A549 (cell line): ENCODE data around the gene KCNH6. TPM values are rescaled to one million over a fixed set of nuclear protein-coding genes. Genes with fewer than 3 reads are reported as not detected.

Experiments used
- ATAC-seq, 2 experiments: fragments of 200-7000 bp in 1 of 2; fragments of >200 bp in 1 of 2; cut with Nextera tagmentation in 1 of 2; cut with Tn5 transposase in 1 of 2; 3 replicates each; pipeline versions ENCODE4 v1.8.0 to v1.9.1; 2018 to 2020; ENCODE audit warnings: mild to moderate bottlenecking in 1 of 2, moderate library complexity in 1 of 2
- CTCF ChIA-PET: fragments of 300-600 bp; sonication (Branson Sonifier 250); formaldehyde crosslinking; extraction: SDS; loops from one replicate; lab custom pipeline; 2021; ENCODE audit warnings: antibody characterized with exemption, inconsistent platforms; lab: Yijun Ruan, JAX
- POLR2A ChIA-PET: fragments of 350-600 bp; formaldehyde crosslinking; extraction: SDS; loops from one replicate; lab custom pipeline; 2021; ENCODE audit warnings: antibody characterized with exemption, inconsistent platforms; lab: Yijun Ruan, JAX
- DNase-seq, 2 experiments: peaks; one replicate each; pipeline versions ENCODE4 v3.0.0 to v3.0.0-alpha.2; 2011 to 2016; ENCODE audit warnings: low read depth in 1 of 2, low spot score in 1 of 2
- FAIRE-seq: peaks from 2 replicates; lab custom pipeline; 2011; peaks lifted over from hg19 to GRCh38; lab: Jason Lieb, UNC
- H3K27ac ChIP-seq, 2 experiments: fragments of >200 bp; sonication (Bioruptor Twin); formaldehyde crosslinking; 3 replicates each; pipeline ENCODE4 v1.5.1; 2016 to 2017
- H3K4me1 ChIP-seq: fragments of >200 bp; sonication (Bioruptor Twin); formaldehyde crosslinking; 3 replicates; pipeline ENCODE4 v1.6.1; 2016
- H3K4me2 ChIP-seq: fragments of >200 bp; sonication (Bioruptor Twin); formaldehyde crosslinking; 3 replicates; pipeline ENCODE4 v1.6.1; 2016
- H3K4me3 ChIP-seq: fragments of >200 bp; sonication (Bioruptor Twin); formaldehyde crosslinking; 3 replicates; pipeline ENCODE4 v1.5.1; 2016
- H3K9me3 ChIP-seq: fragments of >200 bp; sonication (Bioruptor Twin); formaldehyde crosslinking; 3 replicates; pipeline ENCODE4 v1.6.1; 2016
- BHLHE40 ChIP-seq: IDR thresholded peaks from 2 replicates; pipeline ENCODE4 v1.6.1; 2012; ENCODE audit warnings: low read depth, low read length, inconsistent platforms
- CBX2 ChIP-seq: fragments of 200-600 bp; sonication (generic); IDR thresholded peaks from 2 replicates; pipeline ENCODE4 v1.6.1; 2016; ENCODE audit warnings: low read depth, mild to moderate bottlenecking, borderline replicate concordance
- CHD4 ChIP-seq: fragments of 200-600 bp; sonication (generic); IDR thresholded peaks from 2 replicates; pipeline ENCODE4 v1.6.1; 2016; ENCODE audit warnings: antibody characterized with exemption, mild to moderate bottlenecking, borderline replicate concordance
- ELK1 ChIP-seq: fragments of 150-350 bp; IDR thresholded peaks from 2 replicates; pipeline ENCODE4 v1.6.1; 2014; ENCODE audit warnings: low read depth, mild to moderate bottlenecking, low read length
- EP300 ChIP-seq, 2 experiments: fragments of >200 bp; sonication (Bioruptor Twin); formaldehyde crosslinking; IDR thresholded peaks; 2 replicates in 1 of 2; 3 replicates in 1 of 2; pipeline ENCODE4 v1.6.1; 2016 to 2017
- ESRRA ChIP-seq: fragments of 150-350 bp; IDR thresholded peaks from 2 replicates; pipeline ENCODE4 v1.6.1; 2014; ENCODE audit warnings: mild to moderate bottlenecking, low read length, borderline replicate concordance
- HDAC2 ChIP-seq: fragments of 200-600 bp; sonication (generic); IDR thresholded peaks from 2 replicates; pipeline ENCODE4 v1.6.1; 2016
- HOXA7 ChIP-seq: fragments of 250-450 bp; sonication (Bioruptor Pico); IDR thresholded peaks from 2 replicates; pipeline ENCODE4 v1.5.0; 2020; ENCODE audit warnings: mild to moderate bottlenecking, moderate library complexity
- HOXB5 ChIP-seq: fragments of 250-450 bp; sonication (Bioruptor Pico); IDR thresholded peaks from 2 replicates; pipeline ENCODE4 v1.5.0; 2020; ENCODE audit warnings: mild to moderate bottlenecking, moderate library complexity
- JUN ChIP-seq, 2 experiments: fragments of >200 bp; sonication (Bioruptor Twin); formaldehyde crosslinking; IDR thresholded peaks; 2 replicates in 1 of 2; 3 replicates in 1 of 2; pipeline ENCODE4 v1.6.1; 2016 to 2017
- JUNB ChIP-seq: fragments of >200 bp; sonication (Bioruptor Twin); formaldehyde crosslinking; IDR thresholded peaks from 2 replicates; pipeline ENCODE4 v1.6.1; 2016
- KDM1A ChIP-seq: fragments of 200-600 bp; sonication (generic); IDR thresholded peaks from 2 replicates; pipeline ENCODE4 v1.6.1; 2016; ENCODE audit warnings: low read depth, mild to moderate bottlenecking
- KDM5A ChIP-seq: fragments of 200-600 bp; sonication (generic); IDR thresholded peaks from 2 replicates; pipeline ENCODE4 v1.6.1; 2016; ENCODE audit warnings: antibody characterized with exemption, mild to moderate bottlenecking
- MAZ ChIP-seq: fragments of 150-350 bp; IDR thresholded peaks from 2 replicates; pipeline ENCODE4 v1.6.1; 2014; ENCODE audit warnings: antibody characterized with exemption, low read depth, low read length, borderline replicate concordance
- NFE2L2 ChIP-seq: fragments of 150-350 bp; conservative IDR thresholded peaks from 2 replicates; pipeline ENCODE4 v1.6.1; 2014; ENCODE audit warnings: low read length
- NPAS2 ChIP-seq: fragments of 250-450 bp; sonication (Bioruptor Pico); IDR thresholded peaks from 2 replicates; pipeline ENCODE4 v1.8.0; 2022; ENCODE audit warnings: mild to moderate bottlenecking, moderate library complexity, borderline replicate concordance
- NR3C1 ChIP-seq: fragments of >200 bp; sonication (Bioruptor Twin); formaldehyde crosslinking; IDR thresholded peaks from 3 replicates; pipeline ENCODE4 v1.6.1; 2017
- PHF8 ChIP-seq: fragments of 200-600 bp; sonication (generic); IDR thresholded peaks from 2 replicates; pipeline ENCODE4 v1.6.1; 2016; ENCODE audit warnings: low read depth, mild to moderate bottlenecking, antibody characterized with exemption, moderate library complexity, borderline replicate concordance
- RARB ChIP-seq: fragments of 250-450 bp; sonication (Bioruptor Pico); IDR thresholded peaks from 2 replicates; pipeline ENCODE4 v1.8.0; 2021; ENCODE audit warnings: mild to moderate bottlenecking, moderate library complexity
- RCOR1 ChIP-seq: fragments of 150-350 bp; IDR thresholded peaks from 2 replicates; pipeline ENCODE4 v1.6.1; 2014; ENCODE audit warnings: antibody characterized with exemption, low read length, low read depth
- SREBF2 ChIP-seq: fragments of 450-650 bp; IDR thresholded peaks from 2 replicates; pipeline ENCODE4 v1.6.1; 2014; ENCODE audit warnings: mild to moderate bottlenecking, moderate library complexity
- ZFP36 ChIP-seq: fragments of 450-650 bp; IDR thresholded peaks from 2 replicates; pipeline ENCODE4 v1.6.1; 2014; ENCODE audit warnings: borderline replicate concordance; ENCODE audit not compliant: partially characterized antibody
- WGBS: methylation state at CpG from one replicate; pipeline ENCODE4 v1.1.6; 2017; ENCODE audit errors: missing lambda C conversion rate; 5-methylcytosine and 5-hydroxymethylcytosine counted together
- polyA plus RNA-seq, 4 experiments: library from polyadenylated mRNA; depleted of rRNA in 3 of 4; stranded (reverse); fragments of >200 nt; fragmentation: RNase III in 1 of 4; extraction: RNeasy Plus Mini Kit Qiagen cat#74134 plus additional on column Dnase treatment in 1 of 4; gene quantifications; 2 replicates in 3 of 4; 3 replicates in 1 of 4; pipeline ENCODE4 v1.2.3, GENCODE V29; 2011 to 2017
- TF ChIP-seq, protein P1 (sequence below): IDR thresholded peaks from 2 replicates; pipeline ENCODE4 v1.6.1; 2012
- TF ChIP-seq, protein P2 (sequence below): fragments of 250-450 bp; sonication (Bioruptor Pico); IDR thresholded peaks from 2 replicates; pipeline ENCODE4 v1.5.0; 2021; ENCODE audit warnings: mild to moderate bottlenecking, moderate library complexity, borderline replicate concordance
- TF ChIP-seq, protein P3 (sequence below): fragments of 250-450 bp; sonication (Bioruptor Pico); IDR thresholded peaks from 2 replicates; pipeline ENCODE4 v1.5.0; 2020; ENCODE audit warnings: low read depth, mild to moderate bottlenecking, moderate library complexity
- TF ChIP-seq, protein P4 (sequence below): fragments of >200 bp; sonication (Bioruptor Twin); formaldehyde crosslinking; IDR thresholded peaks from 2 replicates; pipeline ENCODE4 v1.6.1; 2016
- TF ChIP-seq, protein P5 (sequence below): fragments of >200 bp; sonication (Bioruptor Twin); formaldehyde crosslinking; IDR thresholded peaks from 3 replicates; pipeline ENCODE4 v1.6.1; 2016

KCNH6 gene
- polyA plus RNA-seq, 2 of the 4 experiments (the other 2 are of a cell fraction): not detected

GRCh38 chr17:63558441-63558840, 35.3 kb downstream of the KCNH6 start:
- H3K27ac ChIP-seq: no peak overlapping the region
- H3K4me2 ChIP-seq: no peak overlapping the region
- DNase-seq (no peak), ATAC-seq (0 out of 6 replicates have a peak, but pooled peaks of 1 of the 2 experiments have one; percentile 28), FAIRE-seq (no peak)
- TF ChIP-seq ELK1 (no peak), JUN (IDR thresholded peaks at IDR 0.05) (no peak), HOXA7 (CRISPR knock-in tag) (no peak), CHD4 (no peak), JUNB (no peak), KDM5A (no peak), HOXB5 (CRISPR knock-in tag) (no peak), NPAS2 (CRISPR knock-in tag) (no peak)
- TF ChIP-seq, protein P1, sequence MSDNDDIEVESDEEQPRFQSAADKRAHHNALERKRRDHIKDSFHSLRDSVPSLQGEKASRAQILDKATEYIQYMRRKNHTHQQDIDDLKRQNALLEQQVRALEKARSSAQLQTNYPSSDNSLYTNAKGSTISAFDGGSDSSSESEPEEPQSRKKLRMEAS: no peak
- CTCF ChIA-PET: interaction anchor here (0.8 to 1.2 kb wide), 3 partner anchors 10 to 54 kb away, joined by 3 to 4 read pairs (median 4); no protein-coding TSS in a partner anchor
- POLR2A ChIA-PET: no interaction called here
- H3K4me1 ChIP-seq: no peaks in the 10 kb centered on the region
- WGBS: 92% methylated on average over 3 of the region's 3 CpGs
- H3K9me3 ChIP-seq: no peaks in the 10 kb centered on the region
- H3K4me3 ChIP-seq: no peak overlapping the region

GRCh38 chr17:63561819-63562218, 38.7 kb downstream of the KCNH6 start:
- H3K9me3 ChIP-seq: no peaks in the 10 kb centered on the region
- ATAC-seq: no peak

DNA sequence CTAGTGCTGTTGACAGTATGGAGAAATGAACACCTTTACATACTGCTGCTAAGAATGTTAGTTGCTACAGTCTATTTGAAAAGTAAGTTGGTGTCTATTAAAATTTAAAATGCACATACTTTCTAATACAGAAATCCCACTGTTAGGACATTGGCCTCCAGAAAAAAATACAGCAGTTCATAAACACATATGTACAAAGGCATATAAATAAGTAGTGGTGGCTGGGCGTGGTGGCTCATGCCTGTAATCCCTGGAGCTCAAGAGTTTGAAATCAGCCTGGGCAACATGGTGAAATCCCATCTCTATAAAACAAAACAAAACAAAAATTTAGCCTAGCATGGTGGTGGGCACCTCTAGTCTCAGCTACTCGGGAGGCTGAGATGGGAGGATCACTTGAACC, 40.2 kb downstream of the KCNH6 start:
- Histone ChIP-seq H3K4me2 (no peak overlapping the region), H3K4me1 (no peaks in the 10 kb centered on the region), H3K9me3 (no peaks in the 10 kb centered on the region), H3K4me3 (no peak overlapping the region), H3K27ac (no peak overlapping the region)
- ATAC-seq (no peak), FAIRE-seq (no peak), DNase-seq (no peak)
- WGBS: 91% methylated on average over 2 of the region's 2 CpGs
- TF ChIP-seq ELK1: no peak
- no peak for TF ChIP-seq HOXA7 (CRISPR knock-in tag)
- TF ChIP-seq, protein P2, sequence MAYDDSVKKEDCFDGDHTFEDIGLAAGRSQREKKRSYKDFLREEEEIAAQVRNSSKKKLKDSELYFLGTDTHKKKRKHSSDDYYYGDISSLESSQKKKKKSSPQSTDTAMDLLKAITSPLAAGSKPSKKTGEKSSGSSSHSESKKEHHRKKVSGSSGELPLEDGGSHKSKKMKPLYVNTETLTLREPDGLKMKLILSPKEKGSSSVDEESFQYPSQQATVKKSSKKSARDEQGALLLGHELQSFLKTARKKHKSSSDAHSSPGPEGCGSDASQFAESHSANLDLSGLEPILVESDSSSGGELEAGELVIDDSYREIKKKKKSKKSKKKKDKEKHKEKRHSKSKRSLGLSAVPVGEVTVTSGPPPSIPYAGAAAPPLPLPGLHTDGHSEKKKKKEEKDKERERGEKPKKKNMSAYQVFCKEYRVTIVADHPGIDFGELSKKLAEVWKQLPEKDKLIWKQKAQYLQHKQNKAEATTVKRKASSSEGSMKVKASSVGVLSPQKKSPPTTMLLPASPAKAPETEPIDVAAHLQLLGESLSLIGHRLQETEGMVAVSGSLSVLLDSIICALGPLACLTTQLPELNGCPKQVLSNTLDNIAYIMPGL: no peak
- no peak for TF ChIP-seq ZFP36
- no peak for TF ChIP-seq KDM1A
- TF ChIP-seq, protein P3, sequence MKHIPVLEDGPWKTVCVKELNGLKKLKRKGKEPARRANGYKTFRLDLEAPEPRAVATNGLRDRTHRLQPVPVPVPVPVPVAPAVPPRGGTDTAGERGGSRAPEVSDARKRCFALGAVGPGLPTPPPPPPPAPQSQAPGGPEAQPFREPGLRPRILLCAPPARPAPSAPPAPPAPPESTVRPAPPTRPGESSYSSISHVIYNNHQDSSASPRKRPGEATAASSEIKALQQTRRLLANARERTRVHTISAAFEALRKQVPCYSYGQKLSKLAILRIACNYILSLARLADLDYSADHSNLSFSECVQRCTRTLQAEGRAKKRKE (CRISPR knock-in tag): no peak
- no peak for TF ChIP-seq SREBF2
- TF ChIP-seq BHLHE40: no peak
- no peak for TF ChIP-seq HOXB5 (CRISPR knock-in tag)
- TF ChIP-seq RCOR1: no peak
- POLR2A ChIA-PET: interaction anchor here (0.6 kb wide), 1 partner anchor 43 kb away, joined by 3 read pairs; no protein-coding TSS in a partner anchor
- CTCF ChIA-PET: interaction anchor here (0.7 to 1.7 kb wide), 4 partner anchors 24 to 138 kb away, joined by 3 to 4 read pairs (median 4); no protein-coding TSS in a partner anchor

More at GRCh38 chr17:63561819-63562218, 38.7 kb downstream of the KCNH6 start:
- Histone ChIP-seq H3K27ac (no peak overlapping the region), H3K4me3 (no peak overlapping the region), H3K4me2 (no peak overlapping the region), H3K4me1 (no peaks in the 10 kb centered on the region)
- FAIRE-seq: no peak
- ChIA-PET POLR2A (no interaction called here), CTCF (interaction anchor here (0.6 to 3.1 kb wide), 5 partner anchors 47 to 155 kb away, joined by 3 to 10 read pairs (median 4); no protein-coding TSS in a partner anchor)
- DNase-seq: no peak
- TF ChIP-seq NFE2L2 (no peak), MAZ (no peak), RARB (CRISPR knock-in tag) (no peak), EP300 (IDR thresholded peaks at IDR 0.05) (no peak), CBX2 (no peak), NPAS2 (CRISPR knock-in tag) (no peak), NR3C1 (no peak), ZFP36 (no peak), JUN (IDR thresholded peaks at IDR 0.05) (no peak), HDAC2 (no peak), PHF8 (no peak), ESRRA (no peak)
- TF ChIP-seq, protein P4, sequence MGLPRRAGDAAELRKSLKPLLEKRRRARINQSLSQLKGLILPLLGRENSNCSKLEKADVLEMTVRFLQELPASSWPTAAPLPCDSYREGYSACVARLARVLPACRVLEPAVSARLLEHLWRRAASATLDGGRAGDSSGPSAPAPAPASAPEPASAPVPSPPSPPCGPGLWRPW: no peak
- TF ChIP-seq, protein P5, sequence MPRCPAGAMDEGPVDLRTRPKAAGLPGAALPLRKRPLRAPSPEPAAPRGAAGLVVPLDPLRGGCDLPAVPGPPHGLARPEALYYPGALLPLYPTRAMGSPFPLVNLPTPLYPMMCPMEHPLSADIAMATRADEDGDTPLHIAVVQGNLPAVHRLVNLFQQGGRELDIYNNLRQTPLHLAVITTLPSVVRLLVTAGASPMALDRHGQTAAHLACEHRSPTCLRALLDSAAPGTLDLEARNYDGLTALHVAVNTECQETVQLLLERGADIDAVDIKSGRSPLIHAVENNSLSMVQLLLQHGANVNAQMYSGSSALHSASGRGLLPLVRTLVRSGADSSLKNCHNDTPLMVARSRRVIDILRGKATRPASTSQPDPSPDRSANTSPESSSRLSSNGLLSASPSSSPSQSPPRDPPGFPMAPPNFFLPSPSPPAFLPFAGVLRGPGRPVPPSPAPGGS: no peak
